K562 (cell line): ENCODE results near the gene LPIN1. TPM values are rescaled to one million over a fixed set of nuclear protein-coding genes. Genes with fewer than 3 reads are reported as not detected.

Source experiments
- NCOA2 ChIP-seq, 2 experiments: fragments of 450-650 bp; IDR thresholded peaks; 2 replicates each; pipeline ENCODE4 v1.6.1; 2018; ENCODE audit warnings: mild to moderate bottlenecking in 2 of 2, moderate library complexity in 1 of 2; ENCODE audit not compliant: partially characterized antibody in 2 of 2
- NR3C1 ChIP-seq: sonication (generic); formaldehyde crosslinking; IDR thresholded peaks from 2 replicates; pipeline ENCODE4 v1.8.1; 2022; ENCODE audit warnings: missing genetic modification reagents
- ZC3H8 ChIP-seq: fragments of 450-650 bp; IDR thresholded peaks from 2 replicates; pipeline ENCODE4 v1.6.1; 2017
- polyA plus RNA-seq, 8 experiments: library from polyadenylated mRNA; depleted of rRNA in 4 of 8; stranded (reverse) in 5 of 8; unstranded in 3 of 8; fragments of >200 nt; fragmentation: Nextera tagmentation in 2 of 8; fragmentation: Illumina TruSeq in 1 of 8; extraction: Ambion mirVana in 2 of 8; extraction: Trizol in 1 of 8; gene quantifications; 2 replicates each; pipeline versions ENCODE4 v1.2.1 to v1.2.3, GENCODE V29; 2011 to 2014; ENCODE audit warnings: inconsistent platforms in 1 of 8, missing spikeins in 1 of 8
- total RNA-seq, 7 experiments: library from RNA; depleted of rRNA in 6 of 7; stranded (reverse); fragments of >200 nt in 6 of 7; fragmentation: Illumina TruSeq in 2 of 7; extraction: Trizol in 2 of 7; gene quantifications; 2 replicates each; pipeline versions ENCODE4 v1.2.1 to v1.2.3, GENCODE V29; 2011 to 2021; ENCODE audit warnings: low replicate concordance in 1 of 7
- TF ChIP-seq, protein P1 (sequence below), 2 experiments: fragments of 450-650 bp in 1 of 2; sonication (generic) in 1 of 2; formaldehyde crosslinking in 1 of 2; IDR thresholded peaks; 2 replicates each; pipeline versions ENCODE4 v1.7.1 to v1.9.0; 2016 to 2022; ENCODE audit warnings: inconsistent platforms in 1 of 2, mild to moderate bottlenecking in 1 of 2, missing genetic modification reagents in 1 of 2
- TF ChIP-seq, protein P2 (sequence below): sonication (generic); formaldehyde crosslinking; IDR thresholded peaks from 2 replicates; pipeline ENCODE4 v1.8.0; 2022; ENCODE audit warnings: missing genetic modification reagents, mild to moderate bottlenecking, moderate library complexity, borderline replicate concordance
- TF ChIP-seq, protein P3 (sequence below), 2 experiments: IDR thresholded peaks; 2 replicates each; pipeline ENCODE4 v1.6.1; 2012; ENCODE audit warnings: improper control_type of control experiment in 2 of 2, low read depth in 2 of 2, low read length in 2 of 2, borderline replicate concordance in 1 of 2
- TF ChIP-seq, protein P4 (sequence below): IDR thresholded peaks from 2 replicates; pipeline ENCODE4 v1.6.1; 2016; ENCODE audit warnings: missing genetic modification characterization, missing compliant biosample characterization

The LPIN1 gene
- total and polyA plus RNA-seq, 9 of the 15 experiments (the other 6 are each of a cell fraction or from before 2014, with no cell fraction given): 9.2 to 84.0 (median 27.8) TPM

DNA sequence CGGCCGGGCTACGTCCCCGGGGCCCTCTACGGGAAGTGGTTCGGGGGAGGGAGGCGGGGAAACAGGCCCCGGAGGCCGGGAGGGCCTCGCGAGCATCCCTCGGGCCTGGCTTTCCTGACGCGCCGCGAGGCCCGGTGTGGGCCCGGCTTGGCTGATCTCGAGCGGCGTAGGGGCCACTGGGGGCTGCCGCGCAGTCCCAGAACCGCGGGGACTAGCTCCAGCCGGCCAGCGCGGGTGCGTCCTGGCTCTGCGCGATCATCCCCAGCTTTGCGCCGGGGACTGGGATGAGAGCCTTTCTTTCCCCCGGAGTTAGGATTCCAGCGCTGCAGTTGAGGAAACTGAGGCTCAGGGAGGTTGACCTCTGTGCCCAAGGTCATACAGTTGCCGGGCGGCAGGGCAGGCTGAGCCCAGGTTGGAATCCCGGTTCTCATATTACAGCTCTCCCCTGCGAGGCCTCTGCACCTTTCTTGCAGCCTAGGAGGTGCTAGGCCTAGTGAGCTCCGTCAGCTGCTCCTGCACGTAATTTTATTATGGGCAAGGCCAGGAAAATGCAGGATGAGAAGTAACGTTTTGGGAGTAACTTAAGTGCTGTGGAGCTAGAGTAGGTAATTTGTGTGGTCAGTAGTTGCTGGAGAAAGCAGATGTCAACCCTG is 501 bp downstream of the LPIN1 start (continued):
- TF ChIP-seq, protein P1, sequence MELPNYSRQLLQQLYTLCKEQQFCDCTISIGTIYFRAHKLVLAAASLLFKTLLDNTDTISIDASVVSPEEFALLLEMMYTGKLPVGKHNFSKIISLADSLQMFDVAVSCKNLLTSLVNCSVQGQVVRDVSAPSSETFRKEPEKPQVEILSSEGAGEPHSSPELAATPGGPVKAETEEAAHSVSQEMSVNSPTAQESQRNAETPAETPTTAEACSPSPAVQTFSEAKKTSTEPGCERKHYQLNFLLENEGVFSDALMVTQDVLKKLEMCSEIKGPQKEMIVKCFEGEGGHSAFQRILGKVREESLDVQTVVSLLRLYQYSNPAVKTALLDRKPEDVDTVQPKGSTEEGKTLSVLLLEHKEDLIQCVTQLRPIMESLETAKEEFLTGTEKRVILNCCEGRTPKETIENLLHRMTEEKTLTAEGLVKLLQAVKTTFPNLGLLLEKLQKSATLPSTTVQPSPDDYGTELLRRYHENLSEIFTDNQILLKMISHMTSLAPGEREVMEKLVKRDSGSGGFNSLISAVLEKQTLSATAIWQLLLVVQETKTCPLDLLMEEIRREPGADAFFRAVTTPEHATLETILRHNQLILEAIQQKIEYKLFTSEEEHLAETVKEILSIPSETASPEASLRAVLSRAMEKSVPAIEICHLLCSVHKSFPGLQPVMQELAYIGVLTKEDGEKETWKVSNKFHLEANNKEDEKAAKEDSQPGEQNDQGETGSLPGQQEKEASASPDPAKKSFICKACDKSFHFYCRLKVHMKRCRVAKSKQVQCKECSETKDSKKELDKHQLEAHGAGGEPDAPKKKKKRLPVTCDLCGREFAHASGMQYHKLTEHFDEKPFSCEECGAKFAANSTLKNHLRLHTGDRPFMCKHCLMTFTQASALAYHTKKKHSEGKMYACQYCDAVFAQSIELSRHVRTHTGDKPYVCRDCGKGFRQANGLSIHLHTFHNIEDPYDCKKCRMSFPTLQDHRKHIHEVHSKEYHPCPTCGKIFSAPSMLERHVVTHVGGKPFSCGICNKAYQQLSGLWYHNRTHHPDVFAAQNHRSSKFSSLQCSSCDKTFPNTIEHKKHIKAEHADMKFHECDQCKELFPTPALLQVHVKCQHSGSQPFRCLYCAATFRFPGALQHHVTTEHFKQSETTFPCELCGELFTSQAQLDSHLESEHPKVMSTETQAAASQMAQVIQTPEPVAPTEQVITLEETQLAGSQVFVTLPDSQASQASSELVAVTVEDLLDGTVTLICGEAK (IDR thresholded peaks at IDR 0.05): peak; percentile 49; the same call in 1 of the 2 replicates
- TF ChIP-seq, protein P1 (CRISPR knock-in tag; IDR thresholded peaks at IDR 0.05): no peak
- TF ChIP-seq NCOA2 (IDR thresholded peaks at IDR 0.05; ENCODE audit: partially characterized antibody in 2 of 2) (no peak), ZC3H8 (no peak), NR3C1 (0 out of 2 replicates have a peak, but pooled peaks have one; percentile 10)
- TF ChIP-seq, protein P2, sequence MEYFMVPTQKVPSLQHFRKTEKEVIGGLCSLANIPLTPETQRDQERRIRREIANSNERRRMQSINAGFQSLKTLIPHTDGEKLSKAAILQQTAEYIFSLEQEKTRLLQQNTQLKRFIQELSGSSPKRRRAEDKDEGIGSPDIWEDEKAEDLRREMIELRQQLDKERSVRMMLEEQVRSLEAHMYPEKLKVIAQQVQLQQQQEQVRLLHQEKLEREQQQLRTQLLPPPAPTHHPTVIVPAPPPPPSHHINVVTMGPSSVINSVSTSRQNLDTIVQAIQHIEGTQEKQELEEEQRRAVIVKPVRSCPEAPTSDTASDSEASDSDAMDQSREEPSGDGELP (CRISPR knock-in tag): 0 out of 2 replicates have a peak, but pooled peaks have one; percentile 55
- TF ChIP-seq, protein P3, sequence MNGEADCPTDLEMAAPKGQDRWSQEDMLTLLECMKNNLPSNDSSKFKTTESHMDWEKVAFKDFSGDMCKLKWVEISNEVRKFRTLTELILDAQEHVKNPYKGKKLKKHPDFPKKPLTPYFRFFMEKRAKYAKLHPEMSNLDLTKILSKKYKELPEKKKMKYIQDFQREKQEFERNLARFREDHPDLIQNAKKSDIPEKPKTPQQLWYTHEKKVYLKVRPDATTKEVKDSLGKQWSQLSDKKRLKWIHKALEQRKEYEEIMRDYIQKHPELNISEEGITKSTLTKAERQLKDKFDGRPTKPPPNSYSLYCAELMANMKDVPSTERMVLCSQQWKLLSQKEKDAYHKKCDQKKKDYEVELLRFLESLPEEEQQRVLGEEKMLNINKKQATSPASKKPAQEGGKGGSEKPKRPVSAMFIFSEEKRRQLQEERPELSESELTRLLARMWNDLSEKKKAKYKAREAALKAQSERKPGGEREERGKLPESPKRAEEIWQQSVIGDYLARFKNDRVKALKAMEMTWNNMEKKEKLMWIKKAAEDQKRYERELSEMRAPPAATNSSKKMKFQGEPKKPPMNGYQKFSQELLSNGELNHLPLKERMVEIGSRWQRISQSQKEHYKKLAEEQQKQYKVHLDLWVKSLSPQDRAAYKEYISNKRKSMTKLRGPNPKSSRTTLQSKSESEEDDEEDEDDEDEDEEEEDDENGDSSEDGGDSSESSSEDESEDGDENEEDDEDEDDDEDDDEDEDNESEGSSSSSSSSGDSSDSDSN (IDR thresholded peaks at IDR 0.05; ENCODE audit: borderline replicate concordance in 1 of 2, low read depth in 2 of 2, low read length in 2 of 2): 0 out of 4 replicates have a peak, but pooled peaks of 1 of the 2 experiments have one; percentile 21
- TF ChIP-seq, protein P4, sequence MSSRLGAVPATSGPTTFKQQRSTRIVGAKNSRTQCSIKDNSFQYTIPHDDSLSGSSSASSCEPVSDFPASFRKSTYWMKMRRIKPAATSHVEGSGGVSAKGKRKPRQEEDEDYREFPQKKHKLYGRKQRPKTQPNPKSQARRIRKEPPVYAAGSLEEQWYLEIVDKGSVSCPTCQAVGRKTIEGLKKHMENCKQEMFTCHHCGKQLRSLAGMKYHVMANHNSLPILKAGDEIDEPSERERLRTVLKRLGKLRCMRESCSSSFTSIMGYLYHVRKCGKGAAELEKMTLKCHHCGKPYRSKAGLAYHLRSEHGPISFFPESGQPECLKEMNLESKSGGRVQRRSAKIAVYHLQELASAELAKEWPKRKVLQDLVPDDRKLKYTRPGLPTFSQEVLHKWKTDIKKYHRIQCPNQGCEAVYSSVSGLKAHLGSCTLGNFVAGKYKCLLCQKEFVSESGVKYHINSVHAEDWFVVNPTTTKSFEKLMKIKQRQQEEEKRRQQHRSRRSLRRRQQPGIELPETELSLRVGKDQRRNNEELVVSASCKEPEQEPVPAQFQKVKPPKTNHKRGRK (tag): no peak
